IPS DF 4.7 (cell line): ENCODE results near the gene PDE4B.
"Not testable (repeated sequence)": the region's sequence is repeated elsewhere in the genome, so short reads cannot be mapped to it uniquely, and the experiment has no call there.

Experiments
- DNase-seq: peaks from one replicate; pipeline ENCODE4 v3.0.0-alpha.2; 2013; ENCODE audit warnings: low spot score; ENCODE audit errors: extremely low read depth

PDE4B gene

DNA sequence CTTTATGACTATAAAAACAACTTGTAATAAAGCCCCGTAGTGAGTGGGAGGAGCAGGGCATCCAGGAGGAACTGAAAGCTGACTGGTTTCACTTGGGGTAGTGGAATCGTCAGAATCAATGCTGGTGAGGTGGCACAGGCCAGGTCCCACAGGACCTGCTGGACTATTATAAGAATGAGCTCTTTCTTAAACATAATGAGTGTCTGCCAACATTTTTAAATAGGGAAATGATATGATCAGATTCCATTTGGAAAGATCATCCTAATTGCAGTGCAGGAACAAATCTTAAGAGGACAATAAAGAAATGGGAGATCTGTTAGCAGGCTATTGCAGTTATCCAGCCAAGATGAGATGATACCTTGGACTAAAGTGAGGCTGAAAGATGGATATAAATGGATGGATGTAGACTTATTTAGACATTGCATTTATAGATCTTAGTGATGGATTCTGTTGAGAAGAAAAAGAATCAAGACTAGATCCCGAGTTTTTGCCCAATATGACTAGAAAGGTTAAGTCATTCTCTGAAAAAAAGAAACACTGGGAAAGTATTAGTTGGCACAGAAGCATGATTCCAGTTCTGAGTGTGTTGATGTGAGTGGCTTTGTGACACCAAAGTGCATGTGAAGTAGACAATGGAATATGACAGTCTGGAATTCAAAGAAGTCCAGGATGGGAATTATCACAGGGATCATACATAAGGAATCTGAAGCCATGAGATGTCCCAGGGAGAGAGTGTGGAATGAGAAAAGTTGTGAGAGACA is 587.9 kb downstream of the PDE4B start:
- DNase-seq, result no peak

- DNase-seq, result no peak
These were observed 589.1 kb downstream of the PDE4B start for GRCh38 chr1:66381621-66382275.

GRCh38 chr1:66383168-66383567 is 590.5 kb downstream of the PDE4B start:
- DNase-seq, result no peak

DNA sequence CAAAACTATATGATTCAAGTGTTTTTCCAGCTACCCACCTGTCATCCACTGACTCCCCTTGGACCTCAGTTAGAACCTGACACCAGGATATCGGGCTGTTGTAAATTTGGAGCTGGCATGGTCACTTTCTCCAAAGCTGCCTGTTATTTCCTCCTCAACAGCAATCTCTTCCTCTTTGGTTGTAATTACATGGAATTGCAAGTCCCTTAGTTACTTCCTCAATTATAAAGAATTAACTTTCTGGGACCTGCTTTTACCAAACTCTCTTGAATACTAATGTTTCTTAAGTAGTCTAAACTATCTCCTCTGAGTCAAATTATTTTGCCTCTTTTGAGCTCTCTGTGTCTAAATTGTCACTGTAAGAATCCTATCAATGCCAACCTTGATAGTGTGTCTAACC is 590.9 kb downstream of the PDE4B start:
- no peak for DNase-seq

DNA sequence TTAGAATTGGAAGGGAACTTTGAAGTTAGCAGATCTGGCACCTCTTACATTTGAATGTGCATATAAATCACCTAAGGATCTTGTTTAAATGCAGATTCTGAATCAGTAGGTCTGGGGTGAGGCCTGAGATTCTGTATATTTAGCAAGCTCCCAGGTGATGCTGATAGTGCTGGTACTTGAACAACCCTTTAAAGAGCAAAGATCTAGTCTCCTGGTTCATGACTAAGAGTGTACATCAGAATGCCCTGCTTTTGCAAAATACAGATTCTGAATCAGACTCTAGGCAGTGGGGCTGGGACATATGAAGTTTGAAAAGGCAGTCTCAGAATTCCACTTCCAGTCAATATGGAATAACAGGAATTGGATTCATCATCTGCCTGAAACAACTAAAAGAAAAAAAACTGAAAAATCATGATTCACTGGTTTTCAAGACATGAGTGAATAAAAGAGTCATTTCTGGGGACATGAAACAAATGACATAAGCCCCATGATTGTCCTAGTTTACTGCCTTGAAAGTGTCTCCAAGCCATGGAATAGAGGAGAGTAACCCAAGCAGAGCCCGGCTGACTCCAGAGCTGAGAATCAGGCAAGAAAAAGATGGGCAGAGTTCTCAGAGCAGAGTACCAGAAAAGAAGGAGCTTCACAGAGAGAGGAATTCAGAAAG is 591.7 kb downstream of the PDE4B start:
- DNase-seq, result no peak

DNA sequence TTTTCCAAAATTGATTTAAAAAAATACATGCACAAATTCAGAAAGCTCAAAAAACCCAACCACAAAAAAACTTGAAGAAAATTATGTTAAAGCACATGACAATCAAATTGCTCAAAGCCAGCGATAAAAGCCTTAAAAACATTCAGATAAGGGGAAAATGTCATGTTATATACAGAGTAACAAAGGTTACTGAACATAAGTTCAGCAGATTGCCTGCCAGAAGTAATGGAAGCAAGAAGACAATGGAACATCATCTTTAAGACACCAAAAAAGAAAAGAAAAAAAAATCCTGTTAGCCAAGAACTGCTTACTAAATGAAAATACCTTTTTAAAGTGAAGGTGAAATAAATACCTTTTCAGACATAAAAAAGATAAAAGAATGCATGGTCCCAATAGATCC is 594.0 kb downstream of the PDE4B start:
- DNase-seq, result no peak

DNA sequence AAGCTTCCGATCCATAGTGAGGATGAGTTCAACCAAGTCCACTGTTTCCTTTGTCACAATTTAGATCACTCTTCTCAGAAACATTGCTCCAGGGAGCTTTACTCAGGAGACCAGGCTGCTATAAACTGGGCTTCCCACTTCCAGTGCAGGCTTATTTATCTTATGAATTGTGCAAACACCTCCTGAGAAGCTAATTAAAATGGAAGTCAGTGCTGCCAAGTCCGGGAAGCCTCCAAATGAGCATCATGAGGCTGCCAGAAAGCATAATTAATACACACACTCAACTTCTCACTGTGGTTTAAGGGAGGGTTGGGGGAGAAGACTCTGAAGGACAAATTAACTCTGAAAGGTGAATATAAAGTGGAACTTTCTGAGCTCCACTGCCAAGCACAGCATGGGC is 596.2 kb downstream of the PDE4B start:
- DNase-seq, result no peak

GRCh38 chr1:66393586-66394287 is 601.0 kb downstream of the PDE4B start:
- no peak for DNase-seq

DNA sequence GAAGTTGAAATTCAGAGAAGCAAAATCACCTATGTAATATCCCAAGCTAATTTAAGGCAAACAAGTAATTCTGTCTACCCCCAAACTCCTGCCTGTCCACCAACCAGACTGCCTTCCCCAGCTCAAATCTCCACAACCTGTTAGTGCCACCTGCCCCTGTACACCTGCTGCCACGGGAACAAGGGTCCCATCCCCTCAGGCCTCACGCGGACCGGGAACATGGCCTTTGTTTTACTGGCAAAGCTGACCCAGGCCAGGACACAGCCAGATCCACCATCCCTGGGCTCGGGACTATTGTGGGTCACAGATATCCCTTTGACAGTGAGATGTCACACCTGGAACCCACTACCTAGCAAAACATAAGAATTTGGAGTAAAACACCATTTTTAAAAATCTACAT is 601.9 kb downstream of the PDE4B start:
- DNase-seq, result no peak

DNA sequence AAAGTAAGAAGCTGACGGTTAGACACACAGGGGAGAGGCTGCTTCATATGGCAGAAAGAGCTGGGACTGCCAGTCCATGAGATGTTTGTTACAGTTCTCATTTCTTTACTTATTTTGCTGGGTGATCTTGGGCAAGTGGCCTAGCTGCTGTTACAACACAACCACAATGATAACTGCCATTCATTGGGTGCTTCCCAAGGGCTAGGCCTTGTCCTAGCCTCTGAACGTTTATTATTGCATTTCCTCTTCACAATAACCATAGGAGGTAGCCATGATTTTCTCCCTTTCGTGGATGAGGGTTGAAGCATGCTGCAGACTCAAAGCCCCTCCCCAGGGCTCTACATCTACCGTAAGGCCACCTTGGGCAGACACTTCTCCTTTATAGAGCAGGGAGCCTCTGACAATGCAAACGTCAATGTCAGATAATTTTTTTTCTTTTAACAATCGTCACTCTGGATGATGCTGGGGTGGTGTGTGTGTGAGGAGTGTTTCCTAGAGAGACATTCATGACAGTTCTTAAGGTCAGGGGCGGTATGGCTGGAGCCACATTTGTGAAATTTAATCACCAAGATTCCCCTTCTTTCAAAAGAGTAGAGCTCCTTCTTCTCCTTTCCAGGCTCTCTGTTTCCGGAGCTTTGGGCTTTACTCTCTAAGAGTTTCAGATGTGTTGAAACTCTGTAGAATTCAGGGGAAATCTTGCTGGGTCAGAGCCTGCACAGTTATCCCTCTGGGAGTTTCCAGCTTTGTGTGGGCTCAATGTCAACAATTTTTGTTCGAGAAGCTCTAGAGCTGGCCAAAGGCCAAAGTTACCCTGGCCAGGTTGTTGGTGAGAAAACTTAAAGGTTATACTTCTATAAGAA is 602.7 kb downstream of the PDE4B start:
- no peak for DNase-seq

DNA sequence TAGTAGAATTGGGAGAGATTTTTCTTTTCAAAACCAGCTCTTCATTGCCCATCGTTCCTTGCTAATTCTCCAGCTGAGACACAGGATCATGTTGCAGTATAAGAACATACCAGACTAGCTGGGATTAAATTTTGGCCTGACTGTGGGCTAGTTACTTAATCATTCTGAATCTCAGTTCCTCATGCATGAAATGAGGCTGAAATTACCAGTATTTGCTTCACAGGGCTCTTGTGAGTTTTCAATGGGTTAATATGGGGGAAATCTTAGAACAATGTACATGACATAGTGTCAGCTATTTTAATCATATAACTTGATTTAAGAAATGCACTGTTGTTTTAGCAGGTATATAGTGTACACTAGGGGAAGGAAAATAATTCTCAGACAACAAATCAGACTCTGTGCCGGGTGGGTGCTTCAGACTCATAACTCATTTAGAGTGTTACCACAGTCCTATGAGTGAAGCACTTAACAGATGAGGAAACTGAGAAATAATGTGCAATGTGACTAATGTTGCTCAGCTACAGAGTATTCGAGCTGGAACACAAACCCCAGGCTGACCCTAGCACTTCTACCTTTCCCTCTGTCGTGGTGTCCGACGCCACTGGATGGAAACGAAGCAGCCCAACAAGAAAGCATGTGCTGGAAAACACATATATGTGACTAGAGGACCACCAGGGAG is 603.7 kb downstream of the PDE4B start:
- no peak for DNase-seq

DNA sequence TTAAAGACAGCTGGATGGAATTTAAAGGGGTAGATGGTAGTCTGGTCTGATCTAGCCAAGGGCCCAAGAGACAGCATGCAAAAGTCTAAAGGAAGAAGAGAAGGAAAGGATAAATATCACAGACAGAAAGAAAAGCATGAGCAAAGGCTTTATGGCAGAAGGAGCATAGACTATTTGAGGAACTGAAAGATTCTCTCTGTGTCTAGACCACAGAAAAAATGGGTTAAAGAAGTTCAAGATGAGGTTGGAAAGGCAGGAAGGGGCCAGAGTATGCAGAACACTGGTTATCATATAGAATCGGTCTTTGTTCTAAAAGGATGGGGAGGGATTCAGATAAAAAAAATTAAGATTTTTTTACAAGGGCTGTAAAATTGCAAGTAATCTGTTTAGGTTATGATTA is 604.5 kb downstream of the PDE4B start:
- no peak for DNase-seq

- DNase-seq, result no peak
These were observed 607.3 kb downstream of the PDE4B start for GRCh38 chr1:66399888-66400529.

GRCh38 chr1:66400660-66401059 is 608.0 kb downstream of the PDE4B start:
- DNase-seq, result no peak

DNA sequence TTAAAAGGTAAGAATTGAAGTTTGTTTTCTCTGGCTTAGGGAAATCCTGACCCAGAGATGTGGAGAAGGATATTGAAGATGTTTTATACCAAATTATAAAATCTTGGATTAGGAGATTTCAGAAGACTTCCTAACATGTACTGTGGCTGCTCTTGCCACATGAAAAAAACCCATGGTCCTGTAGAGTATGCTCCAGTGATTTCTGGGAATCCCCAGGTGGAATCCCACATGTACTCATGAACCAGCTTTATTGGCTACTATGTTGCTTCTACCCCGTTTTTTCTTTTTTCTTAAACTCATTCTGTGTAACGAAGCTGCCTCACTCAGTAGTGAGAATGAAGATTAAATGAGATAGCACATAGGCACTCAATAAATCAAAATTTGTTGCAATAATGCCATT is 608.5 kb downstream of the PDE4B start:
- DNase-seq, result no peak

DNA sequence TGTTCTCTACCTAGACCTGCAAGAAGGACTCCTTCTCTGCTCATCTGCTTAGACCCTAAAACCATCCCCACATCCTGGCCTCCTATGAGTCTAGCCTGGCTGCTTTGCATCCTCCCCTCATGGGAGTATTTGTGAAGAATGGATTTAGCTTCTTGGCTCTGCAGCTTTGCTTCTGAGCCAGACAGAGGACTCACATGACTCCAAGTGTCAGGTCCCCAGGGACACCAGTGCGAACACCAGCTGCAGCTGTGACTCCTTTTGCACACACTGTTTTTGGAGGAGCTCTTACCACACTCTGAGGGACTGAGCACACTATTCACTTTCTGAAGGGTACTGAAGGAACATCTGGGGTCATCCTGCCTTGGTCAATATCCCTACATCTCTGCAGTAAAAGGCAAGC is 609.5 kb downstream of the PDE4B start:
- DNase-seq, result no peak

DNA sequence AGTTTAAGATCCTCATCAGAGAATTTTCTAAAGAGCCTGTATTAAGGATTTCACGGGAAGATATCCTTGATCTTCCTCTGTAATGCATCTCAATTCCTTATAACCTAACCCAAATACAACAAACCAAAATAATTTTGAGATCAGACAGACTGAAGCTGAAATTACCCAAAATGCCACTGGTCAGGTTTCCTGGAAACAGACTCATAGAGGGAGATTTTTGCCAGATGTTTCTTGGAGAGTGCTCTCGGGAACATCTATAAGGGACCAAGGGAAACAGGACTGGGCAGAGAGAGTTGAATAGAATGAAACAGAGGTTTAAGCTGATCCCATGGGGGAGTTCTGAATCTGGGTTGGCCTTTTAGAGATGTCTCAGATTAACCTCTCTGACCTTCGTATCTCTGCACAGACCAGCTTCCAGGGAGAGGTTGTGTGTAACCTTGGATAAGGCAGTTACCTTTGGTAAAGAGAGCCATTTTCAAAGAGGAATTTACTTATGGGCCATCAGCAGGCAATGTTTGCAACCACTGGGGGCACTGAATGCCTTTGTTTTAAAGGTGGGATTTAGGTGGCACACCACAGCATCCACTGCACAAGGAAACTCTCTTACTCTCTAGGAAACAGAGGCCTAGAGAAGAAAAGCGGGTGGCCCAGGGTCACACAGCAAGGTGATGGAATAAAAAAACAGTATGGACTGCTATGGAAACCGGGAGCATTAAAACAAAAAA is 610.5 kb downstream of the PDE4B start:
- no peak for DNase-seq

- no peak for DNase-seq
These were observed 612.4 kb downstream of the PDE4B start for GRCh38 chr1:66405061-66405460.

GRCh38 chr1:66411449-66411848 is 618.8 kb downstream of the PDE4B start:
- not testable (repeated sequence) for DNase-seq
